Iris pigment epithelial cell (primary cell): Measurements from ENCODE around the gene MPRIP.
"Not testable (repeated sequence)": the region's sequence is repeated elsewhere in the genome, so short reads cannot be mapped to it uniquely, and the experiment has no call there.

Experiments
- DNase-seq: peaks from one replicate; pipeline ENCODE4 v3.0.0-alpha.2; 2011; ENCODE audit warnings: low read depth

MPRIP gene

DNA sequence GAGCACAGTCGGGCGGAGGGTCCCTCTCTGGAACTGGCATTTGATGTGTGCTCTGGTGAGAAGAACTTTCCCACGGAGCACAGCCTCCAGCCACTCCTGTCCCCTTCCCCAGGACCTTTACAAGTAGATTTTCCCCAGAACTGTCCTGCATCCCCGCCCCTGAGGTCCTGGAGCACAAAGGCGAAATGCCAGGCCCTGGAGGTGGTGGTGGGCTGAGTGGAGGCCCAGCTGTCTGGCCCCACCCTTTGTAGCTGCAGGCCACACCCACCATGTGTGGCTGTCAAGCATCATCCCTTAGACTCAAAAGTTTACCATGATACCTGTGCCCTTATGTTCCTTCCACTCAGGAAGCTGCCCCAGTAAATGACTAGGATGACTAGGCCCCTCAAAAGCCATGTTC, 126.1 kb downstream of the MPRIP start:
- no peak for DNase-seq

DNA sequence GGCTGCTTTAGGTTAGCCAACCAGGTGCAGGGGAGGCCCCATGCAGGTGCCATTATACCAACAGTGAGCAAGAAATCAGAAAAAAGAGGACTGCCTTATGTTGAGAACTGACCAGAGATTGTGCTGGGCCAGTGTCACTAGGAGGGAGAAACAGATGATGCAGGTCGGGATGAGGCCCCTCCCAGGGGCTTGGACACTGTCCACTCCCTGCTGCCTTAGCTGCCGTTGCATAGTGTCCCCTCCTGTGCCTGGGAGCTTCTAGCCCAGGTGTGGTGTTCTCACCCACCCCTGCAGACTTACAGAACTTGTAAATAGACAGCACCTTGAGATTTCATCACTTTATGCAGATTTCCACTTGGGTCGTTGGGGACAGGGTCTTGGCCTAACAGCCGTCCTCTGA, 127.1 kb downstream of the MPRIP start:
- no peak for DNase-seq

DNA sequence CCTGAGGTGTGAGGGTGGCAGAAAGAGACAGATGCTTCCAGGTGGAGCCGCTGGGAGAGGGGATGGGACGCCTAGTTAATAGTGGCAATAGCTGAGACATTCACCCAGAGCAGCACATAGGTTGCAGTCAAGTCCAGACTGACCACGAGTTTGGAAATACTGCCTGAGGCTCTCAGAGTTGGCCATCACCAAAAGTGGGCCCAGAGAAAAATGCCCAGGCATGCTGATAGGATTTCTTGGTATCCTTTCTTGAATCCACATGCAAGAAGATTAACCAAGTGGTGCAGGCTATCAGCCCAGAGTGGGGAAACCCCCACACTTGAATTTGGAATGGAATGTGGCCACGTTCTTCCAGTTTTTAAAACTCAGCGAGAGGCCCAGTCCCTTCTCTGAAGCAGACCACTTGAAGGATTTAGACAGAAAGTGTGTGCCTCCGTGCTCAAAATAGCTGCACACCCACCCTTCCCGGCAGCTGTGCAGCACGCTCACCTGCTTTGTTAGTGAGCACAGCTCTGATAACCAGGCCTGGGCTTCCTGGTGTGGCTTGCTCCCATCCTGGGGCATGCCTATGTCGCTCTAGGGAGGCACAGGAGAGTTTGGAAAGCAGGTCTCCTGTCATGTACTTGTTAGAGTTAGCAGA, 128.2 kb downstream of the MPRIP start:
- no peak for DNase-seq

DNA sequence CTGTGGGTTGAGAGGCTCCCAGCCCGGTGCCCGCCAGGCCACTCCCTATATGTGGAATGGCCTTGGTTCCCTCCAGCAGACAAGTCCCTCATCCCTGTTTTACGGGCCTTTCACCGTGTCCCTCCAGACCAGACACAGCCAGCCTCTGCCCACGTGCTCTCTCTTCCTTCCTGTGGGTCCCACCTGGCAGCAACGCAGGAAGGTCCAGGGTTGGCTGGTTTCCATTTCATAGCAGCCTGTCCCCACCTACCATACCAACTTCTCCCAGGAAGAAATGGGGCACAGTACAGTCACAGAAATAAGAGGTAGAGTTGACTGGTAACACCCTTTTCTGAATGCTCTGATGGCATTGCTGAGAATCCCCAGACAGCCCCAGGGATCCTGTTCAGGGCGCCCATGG, 128.9 kb downstream of the MPRIP start:
- no peak for DNase-seq

DNA sequence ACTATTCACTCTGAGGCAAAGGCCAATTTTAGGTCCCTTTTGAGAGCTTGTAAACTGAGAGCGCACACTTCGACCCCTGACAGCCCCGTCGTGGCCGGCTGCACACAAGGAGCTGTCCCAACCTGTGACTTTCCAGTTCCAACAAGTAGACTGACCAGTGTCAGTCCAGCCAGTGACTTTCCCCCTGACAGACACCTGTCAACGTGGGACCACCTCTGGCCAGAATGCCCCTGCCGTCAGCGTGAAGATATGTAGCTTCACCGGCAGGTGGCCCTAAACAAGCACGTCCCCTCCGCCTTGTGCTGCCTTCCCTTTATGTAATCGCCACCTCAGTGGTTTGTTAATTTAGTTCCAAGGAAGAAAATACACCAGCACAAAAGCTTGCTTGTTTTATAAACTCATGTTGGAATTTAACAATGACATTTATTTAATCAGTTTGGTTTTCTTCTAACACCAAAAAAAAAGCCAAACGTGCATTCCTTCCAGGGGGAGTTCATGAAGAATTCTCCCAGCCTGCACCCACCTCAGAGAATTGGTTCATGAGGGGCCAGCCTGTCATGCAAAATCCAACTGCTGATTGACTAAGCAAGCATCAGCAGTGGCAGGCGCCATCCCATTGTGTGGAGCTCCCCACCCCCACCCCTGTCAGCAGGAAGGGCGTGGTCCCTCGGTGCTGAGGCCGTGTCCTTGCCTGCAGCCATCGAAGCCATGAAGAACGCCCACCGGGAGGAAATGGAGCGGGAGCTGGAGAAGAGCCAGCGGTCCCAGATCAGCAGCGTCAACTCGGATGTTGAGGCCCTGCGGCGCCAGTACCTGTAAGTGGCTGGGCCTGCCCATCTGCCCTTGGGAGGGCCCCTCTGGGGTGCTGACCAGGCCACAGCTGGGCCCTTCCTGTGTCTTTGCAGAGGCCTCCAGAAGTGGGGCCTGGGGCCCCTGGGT, 130.0 kb downstream of the MPRIP start:
- DNase-seq = no peak

DNA sequence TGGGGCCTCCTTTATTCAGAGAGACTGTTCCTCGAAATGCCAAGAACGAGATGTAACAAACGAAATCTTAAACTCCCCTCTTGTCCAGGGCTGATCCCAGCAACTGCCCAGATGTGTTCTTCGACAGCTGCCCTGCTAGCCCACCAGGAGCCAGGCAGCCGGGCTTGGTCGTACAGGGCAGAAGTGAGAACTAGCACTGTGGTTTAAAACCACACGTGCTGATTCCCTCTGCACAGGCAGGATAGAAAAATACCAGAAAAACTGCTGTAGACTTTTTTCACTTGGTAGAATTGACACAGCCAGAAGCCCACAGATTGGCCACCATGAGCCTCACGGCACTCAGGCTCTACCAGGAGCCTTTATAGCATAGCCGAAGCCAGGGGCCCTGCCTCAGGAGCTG, 130.7 kb downstream of the MPRIP start:
- no peak for DNase-seq

DNA sequence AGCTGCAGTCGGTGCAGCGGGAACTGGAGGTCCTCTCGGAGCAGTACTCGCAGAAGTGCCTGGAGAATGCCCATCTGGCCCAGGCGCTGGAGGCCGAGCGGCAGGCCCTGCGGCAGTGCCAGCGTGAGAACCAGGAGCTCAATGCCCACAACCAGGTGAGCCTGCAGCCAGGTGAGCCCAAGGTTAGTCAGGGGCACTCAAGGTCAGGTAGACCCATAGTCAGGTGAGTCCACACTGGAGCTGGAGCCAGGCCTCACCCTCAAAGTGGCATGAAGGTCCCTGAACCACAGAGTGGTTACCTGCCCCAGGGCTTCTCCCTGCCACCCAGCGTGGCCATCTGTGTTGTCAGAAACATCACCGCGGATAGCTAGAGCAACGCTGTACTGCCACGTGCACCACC, 131.7 kb downstream of the MPRIP start:
- DNase-seq = no peak

DNA sequence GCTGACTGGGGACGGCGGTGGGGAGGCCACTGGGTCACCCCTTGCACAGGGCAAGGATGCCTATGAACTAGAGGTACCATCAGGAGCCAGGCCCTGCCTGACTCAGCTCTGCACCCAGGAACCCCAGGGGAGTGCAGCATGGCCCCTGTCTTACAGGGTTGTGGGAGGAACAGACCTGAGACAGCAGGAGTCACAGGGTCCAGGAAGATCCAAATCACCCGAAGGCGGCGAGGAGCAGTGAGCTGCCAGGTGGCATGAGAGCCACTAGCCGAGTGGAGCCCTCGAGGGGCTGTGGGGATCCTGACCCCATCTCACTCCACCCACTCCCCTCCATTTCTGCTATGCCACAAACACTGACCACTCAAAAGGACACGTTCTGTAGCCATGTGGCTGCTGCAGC, 133.1 kb downstream of the MPRIP start:
- no peak for DNase-seq

DNA sequence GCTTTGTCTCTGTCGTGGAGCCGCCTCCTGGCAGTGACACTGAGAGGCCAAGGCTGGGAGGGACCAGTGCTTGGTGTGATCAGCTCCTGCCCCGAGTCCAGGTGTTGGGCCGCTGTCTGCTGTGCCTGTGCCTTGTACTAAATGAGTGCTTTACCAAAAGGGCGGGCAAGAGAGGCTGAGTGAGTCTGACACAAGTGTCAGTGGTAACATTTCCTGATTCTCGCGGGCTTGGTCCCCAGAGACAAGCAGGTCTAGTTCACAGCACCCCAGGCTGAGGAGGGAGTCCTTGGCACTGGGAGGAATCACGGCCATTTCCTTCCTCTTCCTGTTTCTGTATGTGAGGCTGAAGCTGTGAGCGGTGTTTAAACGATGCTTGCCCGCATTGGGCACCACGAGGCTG, 133.7 kb downstream of the MPRIP start:
- DNase-seq = no peak

DNA sequence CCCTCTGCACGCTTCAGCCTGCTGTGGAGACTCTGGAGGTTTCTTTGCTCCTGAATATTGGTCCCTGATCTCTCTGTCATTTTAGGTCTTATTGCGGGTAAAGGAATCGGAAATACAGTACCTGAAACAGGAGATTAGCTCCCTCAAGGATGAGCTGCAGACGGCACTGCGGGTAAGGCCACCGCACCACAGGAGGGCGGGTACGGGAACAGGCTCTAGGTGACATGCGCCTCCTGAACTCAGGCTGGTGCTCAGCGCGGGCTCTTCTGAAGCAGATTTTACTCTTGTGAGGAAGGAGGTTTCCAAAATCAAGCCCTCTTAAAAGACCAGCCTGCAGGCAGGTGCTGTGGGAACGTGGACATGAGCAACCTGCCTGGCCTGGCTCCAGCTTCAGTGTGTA, 134.1 kb downstream of the MPRIP start:
- no peak for DNase-seq

DNA sequence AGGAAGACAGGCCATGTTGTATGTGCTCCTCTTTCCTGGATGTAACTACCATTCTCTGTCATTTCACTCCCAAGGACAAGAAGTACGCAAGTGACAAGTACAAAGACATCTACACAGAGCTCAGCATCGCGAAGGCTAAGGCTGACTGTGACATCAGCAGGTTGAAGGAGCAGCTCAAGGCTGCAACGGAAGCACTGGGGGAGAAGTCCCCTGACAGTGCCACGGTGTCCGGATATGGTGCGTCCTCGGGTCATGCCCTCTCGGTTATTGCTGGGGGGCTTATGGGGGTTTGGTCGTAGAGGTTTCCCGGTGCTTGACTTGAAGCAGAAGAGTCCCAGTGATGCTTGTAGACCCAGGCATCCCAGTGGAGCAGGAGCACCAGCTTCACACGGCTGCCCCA, 134.9 kb downstream of the MPRIP start:
- no peak for DNase-seq

DNA sequence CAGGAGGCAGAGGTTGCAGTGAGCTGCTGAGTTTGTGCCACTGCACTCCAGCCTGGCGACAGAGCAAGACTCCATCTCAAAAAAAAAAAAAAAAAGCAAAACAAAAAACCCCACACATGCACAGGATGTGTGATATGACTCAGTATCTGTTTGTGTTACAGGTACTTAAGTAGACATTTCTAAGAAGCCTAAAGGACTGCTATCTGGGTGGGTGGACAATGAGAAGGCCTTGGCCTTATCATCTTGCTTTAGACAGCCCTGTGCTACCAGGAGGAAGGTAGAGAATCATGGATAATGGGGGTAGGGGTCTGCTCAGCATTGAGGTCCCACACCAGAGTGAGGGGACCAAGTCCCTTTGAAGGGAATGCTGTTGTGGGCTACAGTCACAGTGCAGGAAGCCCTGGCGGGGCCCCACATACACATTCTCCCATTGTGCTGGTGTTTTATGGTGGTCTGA, 137.1 kb downstream of the MPRIP start:
- peak; percentile 26 for DNase-seq

DNA sequence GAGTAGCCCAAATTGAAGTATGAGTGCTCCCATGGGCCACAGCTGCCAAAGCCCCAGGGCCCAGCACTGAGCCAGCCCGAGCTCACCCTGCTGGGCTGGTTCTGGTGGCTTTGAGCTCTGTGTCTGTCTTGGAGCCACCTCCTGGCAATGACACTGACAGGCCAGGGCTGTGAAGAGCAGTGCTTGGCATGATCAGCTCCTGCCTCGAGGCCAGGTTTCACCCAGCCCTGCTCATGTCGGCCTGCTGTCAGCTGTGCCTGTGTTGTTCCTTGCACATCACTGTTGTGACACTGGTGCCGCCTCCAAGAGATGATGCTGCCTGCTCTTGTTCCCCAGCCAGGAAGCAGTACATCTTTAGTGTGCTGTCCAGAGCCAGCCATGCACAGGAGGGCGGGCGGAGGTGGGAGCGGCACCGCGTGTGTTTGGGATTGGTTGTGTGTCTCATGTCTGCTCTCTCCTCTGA, 137.9 kb downstream of the MPRIP start:
- DNase-seq = no peak

DNA sequence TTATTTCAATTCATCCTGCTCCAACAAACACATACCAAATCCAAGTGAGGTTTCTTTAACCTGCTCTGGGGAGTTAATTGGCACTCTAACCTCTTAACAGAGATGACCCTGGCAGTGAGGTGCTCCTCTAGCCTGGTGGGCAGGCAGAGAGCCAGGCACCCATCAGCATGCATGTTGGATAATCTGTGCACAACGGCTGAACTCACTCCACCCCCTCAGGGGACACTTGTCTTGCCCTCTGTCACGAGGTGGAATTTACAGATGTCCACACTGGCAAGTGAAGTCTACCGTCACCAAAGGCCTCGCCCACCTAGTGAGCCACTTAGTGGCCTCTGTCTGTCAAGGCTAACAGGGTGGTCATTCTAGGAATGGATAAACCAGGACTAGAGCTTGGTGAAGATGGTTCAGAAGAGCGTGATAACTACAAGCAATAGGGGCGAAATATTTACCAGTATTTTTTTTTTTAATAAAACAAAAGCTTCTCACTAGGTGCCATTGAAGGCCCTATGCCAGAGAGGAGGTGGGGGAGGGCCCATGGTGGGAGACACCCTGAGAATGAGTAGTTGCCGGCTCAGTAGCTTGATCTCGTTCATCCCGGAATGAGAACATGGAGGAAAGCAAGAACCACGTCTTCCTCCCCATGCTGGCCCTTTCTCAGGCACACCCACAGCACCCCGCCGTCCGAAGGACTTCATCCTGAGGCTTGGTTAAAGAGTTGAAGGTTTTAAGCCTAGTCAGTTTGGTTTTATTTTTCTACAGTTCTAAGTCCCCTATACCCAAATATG, 138.7 kb downstream of the MPRIP start:
- DNase-seq = no peak

DNA sequence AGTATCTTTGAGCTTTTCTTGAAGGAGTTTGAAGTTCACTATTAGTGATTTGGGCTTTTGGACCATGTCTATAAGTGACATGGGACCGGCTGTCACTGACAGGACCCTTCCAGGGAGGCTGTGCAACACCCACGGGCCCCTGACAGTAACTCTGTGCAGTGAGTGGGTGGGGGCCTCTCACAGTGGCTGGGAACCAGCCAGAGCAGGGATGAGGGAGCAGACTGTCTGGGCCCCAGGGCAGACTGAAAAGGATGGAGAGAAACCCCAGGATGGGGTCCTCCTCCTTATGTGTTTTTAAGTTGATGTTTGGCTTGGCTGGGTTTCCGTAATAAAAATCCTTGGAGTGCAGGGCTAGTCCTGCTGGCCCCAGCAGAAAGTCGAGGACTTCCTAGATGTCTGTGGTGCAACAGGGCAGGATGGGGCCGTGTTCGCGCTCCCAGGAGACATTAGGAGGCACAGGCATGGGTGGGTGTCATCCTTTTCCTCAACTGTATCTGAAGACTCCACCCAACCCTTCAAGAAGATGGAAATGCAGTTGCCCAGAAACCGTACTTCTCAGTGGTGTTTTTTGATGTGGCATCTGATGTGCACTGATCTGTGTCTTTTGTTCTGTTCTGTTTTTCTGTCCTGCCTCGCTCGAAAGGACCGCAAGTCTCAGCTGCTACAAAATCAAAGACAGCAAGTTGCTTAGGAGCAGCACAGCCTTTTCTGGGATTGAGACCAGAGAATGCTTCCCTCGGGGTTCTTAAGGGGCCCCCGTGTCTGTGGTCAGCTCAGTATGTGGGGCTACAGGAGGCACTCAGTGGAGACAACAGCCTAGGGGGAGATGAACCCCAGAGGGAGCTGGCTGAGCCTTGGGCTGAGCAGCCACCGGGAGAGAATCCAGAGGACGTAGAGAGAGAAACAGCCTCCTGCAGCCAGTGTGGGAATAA, 139.7 kb downstream of the MPRIP start:
- DNase-seq = no peak

DNA sequence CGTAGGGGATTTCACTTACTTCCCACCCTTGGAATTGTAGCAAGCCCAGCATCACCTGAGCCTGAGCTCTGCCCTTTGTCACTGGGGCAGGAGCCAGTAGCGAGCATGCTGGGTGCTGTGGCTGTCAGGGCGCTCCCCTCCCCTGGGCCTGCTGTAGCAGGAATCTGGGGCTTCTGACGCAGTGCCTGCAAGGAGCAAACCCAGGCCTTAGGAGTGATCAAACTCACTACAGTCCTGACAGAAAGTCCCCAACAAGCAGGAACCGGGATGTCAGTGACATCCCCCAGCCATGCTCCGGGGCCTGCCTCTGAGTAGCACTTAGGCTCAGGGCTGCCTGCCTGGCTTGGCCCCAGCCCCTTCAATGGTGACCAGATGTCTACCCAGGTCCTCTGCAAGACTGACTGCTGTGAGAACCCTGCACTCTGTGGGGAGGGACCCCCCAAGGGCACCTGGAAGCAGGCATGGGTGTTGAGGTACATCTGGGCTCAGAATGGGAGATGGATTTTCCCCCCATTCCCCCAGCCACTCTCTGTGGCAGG, 140.4 kb downstream of the MPRIP start:
- no peak for DNase-seq

DNA sequence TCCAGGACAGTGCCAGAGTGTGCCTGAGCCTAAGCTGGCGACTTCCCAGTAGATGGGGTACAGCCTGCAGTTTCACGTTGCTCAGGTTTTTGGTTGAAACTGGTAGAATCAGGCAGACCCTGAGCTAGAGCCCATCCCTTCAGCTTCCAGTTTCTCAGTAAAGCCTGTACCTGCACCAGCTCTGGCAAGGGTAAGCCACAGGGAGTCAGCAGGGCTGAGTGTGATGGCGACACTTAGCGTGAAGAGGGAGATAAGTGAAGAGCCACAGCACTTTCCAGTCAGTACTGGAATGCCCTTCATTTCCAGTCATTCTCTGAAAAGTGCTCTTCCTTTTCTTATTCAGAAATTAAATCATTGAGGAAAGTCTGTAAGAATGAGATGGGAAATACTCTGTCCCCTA, 141.5 kb downstream of the MPRIP start:
- no peak for DNase-seq

DNA sequence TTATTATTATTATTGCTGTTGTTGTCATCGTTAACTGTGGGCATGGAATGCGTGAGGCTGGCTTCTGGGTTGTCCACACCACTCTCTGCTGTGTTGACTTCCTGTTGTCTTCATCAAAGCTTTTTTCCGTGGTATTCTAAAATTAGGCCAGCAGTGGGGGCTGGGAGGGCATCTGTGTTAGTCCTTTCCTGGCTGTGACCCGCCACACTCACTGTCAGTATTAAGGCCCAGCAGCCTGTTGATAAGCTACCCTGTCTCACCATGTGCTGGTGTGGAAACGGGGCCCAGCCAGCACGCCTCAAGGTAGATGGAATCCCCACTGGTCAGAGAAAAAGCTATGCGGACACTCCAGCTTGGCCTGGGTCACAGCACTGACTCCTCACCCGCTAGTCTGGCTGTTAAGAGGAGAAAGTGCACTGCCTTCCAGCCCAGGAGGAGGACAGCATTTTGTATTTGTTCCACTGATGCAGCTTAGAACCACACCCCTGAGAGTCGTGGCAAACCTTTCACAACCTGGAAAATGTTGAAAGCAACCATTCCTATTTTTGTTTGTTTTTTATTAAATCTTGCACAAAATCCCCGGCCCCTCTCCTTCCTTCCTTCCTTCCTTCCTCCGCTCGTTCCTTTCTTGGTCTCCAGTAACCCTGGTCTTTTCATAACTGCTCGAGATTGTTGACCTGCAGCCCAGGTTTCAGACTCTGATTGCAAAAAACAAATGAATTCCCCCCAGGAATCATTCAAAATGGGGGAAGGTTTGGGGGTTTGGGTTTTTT, 142.9 kb downstream of the MPRIP start:
- DNase-seq = not testable (repeated sequence)

DNA sequence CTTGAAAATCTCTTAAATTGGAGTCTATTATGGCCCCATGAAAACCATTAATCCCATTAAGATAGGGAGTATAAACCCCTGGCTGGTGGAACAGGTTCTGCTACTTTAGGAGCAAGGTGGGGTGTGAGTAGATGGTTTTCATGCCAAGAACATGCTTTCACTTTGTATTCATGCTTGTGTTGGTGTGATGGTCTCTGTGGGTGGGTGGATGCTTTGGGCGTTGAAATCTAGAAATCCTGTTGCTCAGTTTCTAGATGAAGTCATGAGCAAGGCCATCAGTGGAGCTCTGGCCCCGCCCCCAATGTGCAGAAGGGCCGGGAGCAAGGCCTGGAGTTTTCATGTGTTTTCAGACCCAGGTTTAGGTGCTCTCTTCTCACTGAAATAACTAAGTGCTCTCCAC, 143.8 kb downstream of the MPRIP start:
- DNase-seq = peak; percentile 33
